NCI-H82 treated with DMSO at 0.1 percent for 48 hours (cell line): ENCODE measurements around the gene IZUMO4.
"Not testable (repeated sequence)": the region's sequence is repeated elsewhere in the genome, so short reads cannot be mapped to it uniquely, and the experiment has no call there.

Source experiments
- DNase-seq: peaks from one replicate; lab custom pipeline; 2025; ENCODE audit not compliant: unreplicated experiment; lab: John Stamatoyannopoulos, UW

The IZUMO4 gene

DNA sequence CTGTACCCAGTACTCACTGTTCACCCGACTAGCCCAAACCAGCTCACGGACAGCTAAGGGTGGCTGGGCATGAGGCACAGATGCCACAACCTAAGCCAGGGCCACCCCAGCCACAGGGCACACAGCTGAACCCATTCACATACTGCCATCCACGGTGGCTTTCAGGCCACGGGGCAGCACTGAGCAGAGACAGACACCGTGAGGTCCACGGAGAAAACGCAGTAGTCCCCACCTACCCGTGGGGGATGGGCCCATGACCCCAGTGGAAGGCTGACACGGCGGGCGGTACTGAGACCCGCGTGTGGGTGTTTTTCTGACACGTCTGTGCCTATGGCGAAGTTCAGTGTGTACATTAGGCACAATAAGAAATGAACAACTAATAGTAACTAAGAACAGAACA, 25.5 kb downstream of the IZUMO4 start:
- no peak for DNase-seq

DNA sequence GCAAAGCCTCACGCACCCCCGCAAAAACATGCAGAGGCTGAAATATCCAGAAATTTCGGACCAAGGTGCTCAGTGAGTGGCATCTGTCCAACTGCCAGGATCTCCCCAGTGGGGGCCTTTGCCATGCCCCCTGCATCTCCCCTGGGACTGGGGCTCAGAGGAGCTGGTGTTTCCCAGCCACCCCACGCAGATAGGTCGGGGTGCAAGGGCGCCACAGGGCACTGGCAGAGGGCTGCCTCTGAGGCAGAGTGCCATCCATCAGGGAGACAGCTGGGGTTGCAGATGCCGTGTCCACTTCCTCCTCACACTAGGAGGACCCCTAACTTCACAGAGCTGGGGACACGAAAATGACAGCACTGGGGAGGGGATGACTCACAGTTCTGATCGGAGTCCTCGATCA, 26.3 kb downstream of the IZUMO4 start:
- no peak for DNase-seq

DNA sequence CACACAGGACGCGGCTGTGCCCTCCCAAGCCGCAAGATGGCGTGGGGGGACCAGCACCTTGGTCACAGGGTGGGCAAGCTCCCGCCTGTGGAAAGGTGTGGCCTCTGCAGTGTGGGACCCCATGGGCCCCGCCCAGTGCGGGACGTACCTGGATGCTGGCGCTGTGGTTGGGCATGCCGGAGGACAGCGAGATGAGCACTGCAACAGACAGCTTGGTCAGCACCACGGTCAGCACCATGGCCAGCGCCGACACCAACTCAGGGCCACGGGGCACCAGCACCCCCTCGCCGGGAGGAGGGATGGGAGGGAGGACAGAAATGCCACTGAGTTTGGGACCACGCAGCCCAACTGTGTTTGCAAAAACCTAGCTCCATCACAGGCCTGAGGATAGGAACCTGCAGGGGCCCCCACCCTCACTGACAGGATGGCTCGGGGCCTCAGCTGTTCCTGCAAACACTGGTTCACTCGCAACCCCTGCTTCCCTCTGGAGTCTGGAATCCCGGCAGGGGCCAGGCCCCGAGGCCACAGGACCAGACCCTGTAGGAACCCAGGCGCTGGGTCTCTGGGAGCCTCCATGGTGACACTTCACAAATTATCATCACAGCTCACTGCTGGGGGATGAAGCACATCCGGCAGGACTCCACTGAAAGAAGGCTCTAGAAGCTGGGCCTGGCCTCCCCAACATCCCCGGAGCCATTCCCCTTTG, 27.1 kb downstream of the IZUMO4 start:
- DNase-seq, result no peak

DNA sequence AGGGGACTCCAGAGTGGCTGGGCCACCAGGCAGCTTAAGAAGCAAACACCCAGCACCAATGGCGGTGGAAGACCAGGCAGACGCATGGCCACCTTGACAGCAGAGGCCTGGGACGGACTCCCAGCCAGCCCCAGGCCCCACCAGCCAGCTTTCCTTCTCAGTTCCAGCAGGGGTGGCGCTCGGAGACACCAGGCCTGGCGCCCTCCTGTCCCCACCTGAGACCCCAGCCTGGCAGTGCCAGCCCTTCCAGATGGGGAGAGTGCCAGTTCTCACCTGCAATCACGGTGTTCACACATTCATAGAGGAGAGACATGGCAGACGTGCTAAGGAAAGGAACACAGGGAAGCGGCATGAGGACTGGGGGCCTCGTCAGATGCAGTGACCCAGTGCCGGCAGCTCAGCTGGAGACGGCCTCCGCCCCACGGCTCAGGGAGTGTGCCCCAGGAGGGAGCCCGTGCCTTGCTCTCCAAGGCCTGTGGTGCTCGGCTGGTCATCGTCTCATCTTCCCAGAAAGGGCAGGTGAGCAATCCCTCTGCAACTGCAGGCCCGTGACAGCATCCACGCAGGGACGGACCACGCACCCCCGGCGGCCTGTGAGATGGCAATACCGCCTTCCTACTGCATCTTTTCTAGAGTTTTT, 30.3 kb downstream of the IZUMO4 start:
- no peak for DNase-seq

DNA sequence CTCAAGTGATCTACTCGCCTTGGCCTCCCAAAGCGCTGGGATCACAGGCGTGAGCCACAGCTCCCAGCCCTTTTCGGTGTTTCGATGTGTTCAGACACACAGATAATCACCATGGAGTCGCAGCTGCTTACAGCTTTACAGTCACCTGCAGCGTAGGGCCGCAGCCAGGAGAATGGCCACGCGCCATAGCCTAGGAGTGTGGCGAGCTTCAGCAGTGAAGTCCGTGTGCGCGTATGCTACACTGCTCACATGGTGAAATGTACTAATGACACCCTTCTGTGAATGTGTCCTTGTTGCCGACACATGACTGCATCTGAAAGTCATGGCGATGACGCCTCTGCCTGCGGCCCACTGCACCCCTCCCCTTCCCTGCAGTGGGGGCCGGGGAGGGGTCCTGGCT, 31.0 kb downstream of the IZUMO4 start:
- no peak for DNase-seq

DNA sequence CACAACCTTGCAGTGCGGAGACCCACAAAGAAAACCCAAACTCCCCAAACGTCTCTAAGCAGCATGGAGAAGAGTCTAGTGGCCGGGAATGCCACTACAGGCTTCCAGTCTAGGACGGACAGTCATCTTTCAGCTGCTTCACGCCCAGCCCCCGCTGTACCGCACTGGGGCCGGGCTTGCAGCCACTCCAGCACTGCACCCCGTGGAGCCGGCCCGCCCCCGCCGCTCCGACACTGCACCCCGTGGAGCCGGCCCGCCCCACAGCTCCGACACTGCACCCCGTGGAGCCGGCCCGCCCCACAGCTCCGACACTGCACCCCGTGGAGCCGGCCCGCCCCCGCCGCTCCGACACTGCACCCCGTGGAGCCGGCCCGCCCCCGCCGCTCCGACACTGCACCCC, 31.5 kb downstream of the IZUMO4 start:
- not testable (repeated sequence) for DNase-seq

DNA sequence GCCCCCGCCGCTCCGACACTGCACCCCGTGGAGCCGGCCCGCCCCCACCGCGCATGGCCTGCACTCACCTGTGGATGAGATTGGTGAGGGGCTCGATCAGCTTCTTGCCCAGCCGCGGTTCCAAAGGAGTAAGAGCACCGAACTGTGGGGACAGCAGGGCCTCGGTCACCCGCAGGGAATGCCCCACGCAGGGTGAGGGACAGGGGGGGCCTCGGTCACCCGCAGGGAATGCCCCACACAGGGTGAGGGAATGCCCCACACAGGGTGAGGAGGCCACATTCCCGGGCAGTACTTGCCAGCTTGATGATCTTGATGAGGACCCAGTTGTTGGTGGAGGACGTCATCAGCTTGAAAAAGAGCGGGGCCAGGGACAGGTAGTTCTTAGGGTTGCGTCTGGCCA, 32.3 kb downstream of the IZUMO4 start:
- no peak for DNase-seq

DNA sequence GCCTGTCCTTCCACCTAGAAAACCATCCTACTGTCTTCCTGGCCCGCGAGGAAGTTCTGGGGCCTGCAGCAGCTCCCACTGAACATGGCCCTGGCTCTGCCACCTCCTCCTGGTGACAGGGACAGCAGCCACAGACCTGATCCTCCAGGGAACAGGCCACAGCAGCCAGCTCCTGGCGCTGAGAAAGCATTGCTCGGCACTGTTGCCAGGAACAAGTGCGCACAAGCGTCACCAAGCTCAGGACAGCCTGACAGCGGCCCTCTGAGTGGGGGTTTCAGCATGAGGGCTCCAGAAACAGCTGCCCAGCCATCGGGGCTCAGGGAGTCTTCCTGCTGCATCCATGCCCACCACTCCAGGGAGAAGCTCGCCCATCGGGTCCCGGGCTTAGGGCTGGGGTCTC, 32.8 kb downstream of the IZUMO4 start:
- DNase-seq, result no peak

DNA sequence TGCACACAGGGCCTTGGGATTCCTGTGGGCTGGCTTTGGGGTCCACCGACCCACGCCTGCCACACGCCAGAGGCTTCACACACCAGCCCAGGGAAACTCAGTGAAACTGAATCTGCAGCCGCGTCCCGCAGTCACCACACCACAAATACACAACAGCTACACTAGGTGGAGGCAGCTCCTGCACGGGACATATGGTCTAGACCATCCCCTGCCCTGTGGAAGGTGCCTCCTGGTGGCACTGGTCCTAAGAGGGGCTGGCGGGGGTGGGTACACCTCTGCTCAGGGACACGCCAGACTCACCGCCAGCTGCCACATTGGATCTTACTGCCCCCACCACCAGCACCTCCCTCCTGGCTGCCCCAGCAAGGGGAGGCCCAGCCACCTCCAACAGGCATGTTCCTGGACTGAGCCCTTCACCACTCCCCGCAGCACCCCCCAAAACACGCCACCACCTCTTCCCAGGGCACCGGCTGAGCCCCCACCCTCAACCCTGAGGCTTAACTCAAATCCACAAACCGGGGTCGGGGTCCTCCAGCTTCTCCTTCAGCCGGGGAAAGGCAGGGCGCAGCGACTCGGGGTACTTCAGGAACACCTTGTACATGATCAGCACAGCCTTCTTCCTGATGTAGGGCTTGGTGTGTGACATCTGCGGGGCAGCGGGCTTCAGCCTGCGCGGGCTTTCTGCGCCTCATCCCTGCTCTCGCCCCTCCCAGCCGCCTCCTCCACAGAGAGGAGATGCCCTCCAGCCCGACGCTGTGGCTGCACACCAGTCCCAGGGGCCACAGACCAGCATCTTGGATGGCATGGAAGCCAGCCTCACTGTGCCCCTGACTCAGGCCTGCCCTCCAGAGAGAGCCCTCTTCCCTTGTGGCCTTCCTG, 33.4 kb downstream of the IZUMO4 start:
- DNase-seq, result no peak

DNA sequence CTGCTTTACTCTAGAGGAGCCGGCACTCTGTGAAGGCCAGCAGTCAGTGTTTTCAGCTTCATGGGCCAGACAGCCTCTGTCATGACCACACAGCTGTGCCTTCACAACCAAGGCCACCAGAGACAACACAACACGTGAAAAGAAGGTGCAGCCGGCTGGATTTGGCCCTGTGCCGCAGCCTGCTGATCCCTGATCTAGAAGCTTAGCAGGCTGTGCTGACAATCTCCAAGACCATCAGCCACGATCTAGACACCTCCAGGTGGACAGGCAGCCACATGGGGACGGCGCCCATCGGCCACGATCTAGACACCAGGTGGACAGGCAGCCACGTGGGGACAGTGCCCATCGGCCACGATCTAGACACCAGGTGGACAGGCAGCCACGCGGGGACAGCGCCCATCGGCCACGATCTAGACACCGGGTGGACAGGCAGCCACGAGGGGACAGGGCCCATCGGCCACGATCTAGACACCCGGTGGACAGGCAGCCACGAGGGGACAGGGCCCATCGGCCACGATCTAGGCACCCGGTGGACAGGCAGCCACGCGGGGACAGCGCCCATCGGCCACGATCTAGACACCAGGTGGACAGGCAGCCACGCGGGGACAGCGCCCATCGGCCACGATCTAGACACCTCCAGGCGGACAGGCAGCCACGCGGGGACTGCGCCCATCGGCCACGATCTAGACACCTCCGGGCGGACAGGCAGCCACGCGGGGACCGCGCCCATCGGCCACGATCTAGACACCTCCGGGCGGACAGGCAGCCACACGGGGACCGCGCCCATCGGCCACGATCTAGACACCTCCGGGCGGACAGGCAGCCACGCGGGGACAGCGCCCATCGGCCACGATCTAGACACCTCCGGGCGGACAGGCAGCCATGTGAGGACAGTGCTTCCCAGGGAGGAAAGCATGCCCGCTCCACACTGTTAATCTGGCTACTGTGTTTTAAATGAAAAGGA, 34.6 kb downstream of the IZUMO4 start:
- DNase-seq, result not testable (repeated sequence)

DNA sequence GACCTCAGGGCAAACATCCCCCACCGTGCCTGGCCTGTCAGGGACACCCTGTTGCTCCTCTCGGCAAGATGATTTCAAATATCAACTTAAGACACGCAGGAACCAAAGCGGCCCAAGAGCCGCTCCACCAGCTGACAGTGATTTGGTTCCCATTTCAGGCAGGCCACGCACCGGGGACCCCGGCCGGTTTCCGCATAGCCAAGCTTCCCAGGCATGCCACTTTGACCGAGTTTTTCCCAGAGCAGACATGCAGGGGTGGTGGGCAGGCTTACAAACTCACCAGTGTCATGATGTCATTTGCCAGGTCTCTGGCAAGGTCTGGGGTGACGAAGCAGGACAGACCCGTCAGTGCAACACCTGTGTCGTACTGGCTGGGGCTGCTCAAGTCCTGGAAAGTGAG, 35.5 kb downstream of the IZUMO4 start:
- DNase-seq, result no peak

DNA sequence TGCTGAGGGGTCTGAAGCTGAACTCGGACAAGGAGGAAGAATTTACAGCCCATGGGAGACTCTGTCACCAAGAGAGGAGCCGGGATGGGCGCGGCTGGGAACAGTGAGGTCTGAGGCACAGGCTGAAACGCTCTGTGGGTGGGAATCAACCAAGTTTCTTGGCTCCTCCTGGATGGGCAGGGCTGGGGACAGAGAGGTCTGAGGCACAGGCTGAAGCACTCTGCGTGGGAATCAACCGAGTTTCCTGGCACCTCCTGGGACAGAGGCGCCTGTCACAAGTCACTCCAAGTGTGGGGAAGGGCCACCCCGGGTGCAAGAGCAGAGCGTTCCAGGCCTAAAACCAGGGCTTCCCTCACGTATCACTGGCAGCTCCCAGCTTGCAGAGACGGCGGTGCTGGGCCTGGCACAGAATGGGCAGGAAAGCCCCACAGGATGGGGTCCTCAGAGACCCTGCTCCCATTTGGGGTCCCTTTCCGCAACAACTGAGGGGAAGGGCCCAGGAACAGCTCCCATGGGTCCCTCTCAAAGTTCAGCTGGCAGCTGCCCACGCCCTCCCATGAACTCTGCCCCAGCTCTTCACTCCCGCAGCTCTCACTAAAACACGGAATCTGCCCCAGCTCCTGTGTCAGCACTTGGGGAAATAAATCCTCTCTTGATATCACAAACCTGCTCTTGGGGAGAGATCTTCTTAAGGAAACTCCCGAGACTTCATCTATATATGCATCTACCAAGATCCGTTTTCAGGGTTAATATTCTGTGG, 36.2 kb downstream of the IZUMO4 start:
- no peak for DNase-seq

DNA sequence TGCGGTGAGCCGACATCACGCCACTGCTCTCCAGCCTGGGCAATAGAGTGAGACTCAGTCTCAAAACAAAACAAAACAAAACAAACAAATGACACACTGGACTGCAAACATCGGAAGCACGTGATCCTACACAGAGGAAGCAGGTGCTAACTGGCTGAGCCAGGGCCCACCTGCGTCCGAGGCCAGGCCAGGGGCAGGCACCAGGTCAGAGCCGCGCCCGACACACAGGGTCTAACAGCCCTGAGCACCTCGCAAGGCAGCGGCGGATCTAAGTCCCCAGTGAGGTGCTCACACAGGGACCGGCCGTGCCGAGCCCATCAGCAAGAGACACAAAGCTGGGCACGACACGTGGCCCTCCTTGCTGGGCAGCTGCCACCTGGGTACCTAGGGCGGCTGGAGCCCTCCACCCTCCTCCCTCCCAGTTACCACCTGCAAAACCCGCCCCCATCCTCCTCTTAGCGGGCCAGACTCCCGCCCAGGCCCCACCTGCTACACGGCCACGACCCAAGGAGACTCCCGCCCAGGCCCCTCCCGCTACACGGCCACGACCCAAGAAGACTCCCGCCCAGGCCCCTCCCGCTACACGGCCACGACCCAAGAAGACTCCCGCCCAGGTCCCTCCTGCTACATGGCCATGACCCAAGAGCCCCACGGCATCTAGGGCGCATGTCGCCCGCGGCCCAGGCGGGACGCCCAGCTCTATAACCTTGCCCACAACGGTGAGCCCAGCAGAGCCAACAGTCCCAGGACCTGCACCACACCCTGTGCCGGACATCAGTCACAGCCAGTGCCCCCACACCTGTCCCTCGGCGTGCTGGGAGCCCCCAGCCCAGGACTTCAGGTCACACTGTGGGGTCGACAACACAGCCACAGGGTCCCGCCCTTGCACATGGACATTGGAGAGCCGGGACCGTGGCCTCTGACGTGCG, 39.0 kb downstream of the IZUMO4 start:
- no peak for DNase-seq

DNA sequence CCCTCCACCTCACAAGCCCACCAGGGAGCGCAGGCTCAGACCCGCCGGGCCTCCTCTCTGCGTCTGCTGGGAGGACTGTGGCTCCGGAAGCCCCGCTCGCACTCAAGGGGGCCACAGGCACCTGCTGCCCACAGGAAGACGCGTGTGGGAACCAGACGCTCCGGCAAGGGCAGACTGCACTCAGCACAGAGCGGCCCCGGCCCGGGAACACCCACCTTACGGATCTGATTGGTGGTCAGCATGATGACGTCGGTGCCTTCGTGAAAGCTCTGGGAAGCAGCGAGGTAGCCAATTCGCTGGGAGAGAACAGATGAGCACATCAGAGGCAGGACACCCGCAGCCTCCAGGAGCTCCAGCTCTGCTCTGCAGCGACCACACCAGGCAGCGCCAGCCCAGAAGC, 40.1 kb downstream of the IZUMO4 start:
- DNase-seq, result no peak

DNA sequence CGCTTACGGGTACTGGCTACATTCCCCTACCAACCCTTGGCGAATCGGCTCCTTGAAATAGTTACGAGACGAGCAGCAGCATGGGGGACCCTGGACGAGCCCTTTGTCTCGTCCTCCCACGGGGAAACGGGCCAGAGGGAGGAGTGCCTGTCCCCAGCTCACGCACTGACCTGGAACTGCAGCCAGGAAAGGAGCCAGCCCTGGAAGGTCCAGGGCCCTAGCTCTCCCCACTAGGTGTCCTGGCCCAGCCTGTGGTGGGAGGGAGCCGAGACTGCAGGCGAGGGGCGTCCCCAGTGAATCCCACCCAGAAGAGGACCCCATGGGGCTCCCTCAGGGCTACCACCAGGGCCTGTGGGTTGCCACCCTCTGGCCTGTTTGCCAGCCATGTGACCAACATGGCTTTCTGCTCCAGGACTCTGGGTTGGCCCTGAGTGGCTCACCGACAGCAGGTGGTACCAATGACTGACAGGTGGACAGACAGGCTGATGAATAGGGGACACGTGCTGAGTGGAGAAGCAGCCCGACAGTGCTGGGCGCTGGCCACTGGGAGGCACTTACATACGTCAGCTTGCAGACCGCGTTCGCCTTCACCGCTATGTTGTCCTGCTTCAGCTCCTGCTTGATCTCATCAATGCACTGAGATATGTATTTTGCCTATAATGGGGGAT, 41.5 kb downstream of the IZUMO4 start:
- DNase-seq, result no peak

DNA sequence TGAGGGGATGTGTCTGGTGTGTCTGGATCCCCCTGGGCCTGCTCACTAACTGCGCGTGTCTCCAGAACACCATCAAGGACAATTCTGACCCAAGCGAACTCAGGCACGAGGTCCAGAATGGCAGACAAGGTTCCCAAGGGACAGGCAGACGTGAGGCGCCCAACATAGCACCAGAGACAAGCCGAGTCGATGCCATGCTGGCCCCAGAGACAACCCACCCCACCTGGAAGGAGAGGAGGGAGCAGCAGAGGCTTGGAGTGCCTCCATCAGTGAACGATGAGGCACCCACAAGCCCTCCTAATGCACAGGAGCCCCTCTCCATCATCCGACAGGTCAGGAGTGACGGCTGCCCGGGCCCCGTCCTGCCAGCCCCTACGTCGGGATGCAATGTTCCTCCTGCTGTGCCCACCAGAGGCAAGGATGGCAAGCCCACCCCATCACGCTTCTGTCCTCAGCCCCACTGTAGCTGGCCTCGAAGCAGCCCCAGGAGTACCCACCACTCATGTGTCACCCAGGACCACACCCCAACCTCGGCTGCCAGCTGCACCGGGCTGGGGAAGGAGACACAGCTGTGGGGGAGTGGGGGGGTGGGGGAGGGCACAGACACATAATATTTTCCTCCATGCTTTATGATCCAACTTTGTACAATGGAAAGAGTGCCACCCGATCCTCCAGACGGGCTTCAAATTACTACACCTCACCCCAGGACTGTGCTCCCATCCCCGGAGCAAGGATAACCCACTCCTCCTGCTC, 42.8 kb downstream of the IZUMO4 start:
- no peak for DNase-seq

DNA sequence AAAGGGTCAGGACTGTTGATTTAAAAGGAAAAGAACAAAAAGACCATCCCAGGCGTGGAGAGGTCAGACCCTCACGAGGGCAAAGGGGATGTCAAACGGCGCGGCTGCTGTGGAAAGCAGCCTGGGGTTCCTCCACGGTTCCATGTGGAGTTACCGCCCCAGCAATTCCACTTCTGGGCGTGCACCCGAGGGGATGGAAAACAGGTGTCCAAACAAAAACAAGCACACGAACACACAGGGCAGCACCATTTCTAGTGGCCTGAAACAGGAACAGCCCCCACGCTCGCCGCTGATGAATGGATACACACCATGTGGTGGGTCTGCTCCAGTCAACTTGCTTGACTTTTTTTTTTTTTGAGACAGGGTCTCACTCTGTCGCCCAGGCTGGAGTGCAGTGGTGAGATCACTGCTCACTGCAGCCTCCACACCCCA, 43.4 kb downstream of the IZUMO4 start:
- DNase-seq, result no peak
